GM23248 (cell line): ENCODE measurements around the gene FBN1. TPM values are rescaled to one million over a fixed set of nuclear protein-coding genes. Genes with fewer than 3 reads are reported as not detected.

Experiments used
- DNase-seq: peaks from one replicate; pipeline ENCODE4 v3.0.0-alpha.2; 2015
- H2AFZ ChIP-seq: fragments of 200-600 bp; sonication (generic); 2 replicates; pipeline ENCODE4 v1.6.1; 2016; ENCODE audit warnings: antibody characterized with exemption
- H3F3A ChIP-seq: fragments of 200-600 bp; sonication (generic); 2 replicates; pipeline ENCODE4 v1.6.1; 2016; ENCODE audit warnings: mild to moderate bottlenecking, antibody characterized with exemption, mixed run types; ENCODE audit not compliant: insufficient read depth
- H3K27ac ChIP-seq: fragments of 200-600 bp; sonication (generic); 2 replicates; pipeline ENCODE4 v1.5.1; 2016; ENCODE audit warnings: mild to moderate bottlenecking
- H3K27me3 ChIP-seq: fragments of 200-600 bp; sonication (generic); replicated peaks from 2 replicates; pipeline ENCODE4 v1.6.1; 2016; ENCODE audit warnings: mild to moderate bottlenecking; ENCODE audit not compliant: insufficient read depth
- H3K36me3 ChIP-seq: fragments of 200-600 bp; sonication (generic); 2 replicates; pipeline ENCODE4 v1.6.1; 2016; ENCODE audit warnings: low read depth, mild to moderate bottlenecking
- H3K4me1 ChIP-seq: fragments of 200-600 bp; sonication (generic); 2 replicates; pipeline ENCODE4 v1.6.1; 2016; ENCODE audit warnings: mild to moderate bottlenecking; ENCODE audit not compliant: insufficient read depth
- H3K4me2 ChIP-seq: fragments of 200-600 bp; sonication (generic); one replicate; pipeline ENCODE4 v1.6.1; 2016; ENCODE audit warnings: mild to moderate bottlenecking; ENCODE audit not compliant: unreplicated experiment
- H3K4me3 ChIP-seq: fragments of 200-600 bp; sonication (generic); 2 replicates; pipeline ENCODE4 v1.5.1; 2016; ENCODE audit warnings: mild to moderate bottlenecking
- H3K79me2 ChIP-seq: fragments of 200-600 bp; sonication (generic); 2 replicates; pipeline ENCODE4 v1.6.1; 2016; ENCODE audit warnings: mild to moderate bottlenecking; ENCODE audit not compliant: insufficient read depth
- H3K9ac ChIP-seq: fragments of 200-600 bp; sonication (generic); 2 replicates; pipeline ENCODE4 v1.6.1; 2016; ENCODE audit warnings: mild to moderate bottlenecking
- H3K9me2 ChIP-seq: fragments of 200-600 bp; sonication (generic); 2 replicates; pipeline ENCODE4 v1.6.1; 2016; ENCODE audit warnings: mixed run types, mild to moderate bottlenecking, moderate library complexity; ENCODE audit not compliant: insufficient read depth
- H3K9me3 ChIP-seq: fragments of 200-600 bp; sonication (generic); one replicate; pipeline ENCODE4 v1.6.1; 2017; ENCODE audit warnings: low read depth
- H4K20me1 ChIP-seq: fragments of 200-600 bp; sonication (generic); 2 replicates; pipeline ENCODE4 v1.6.0; 2016; ENCODE audit not compliant: insufficient read depth
- EZH2 ChIP-seq: fragments of 200-600 bp; sonication (generic); IDR thresholded peaks from 2 replicates; pipeline ENCODE4 v1.6.1; 2018; ENCODE audit warnings: antibody characterized with exemption, mild to moderate bottlenecking; ENCODE audit not compliant: insufficient read depth, poor library complexity, severe bottlenecking
- EZH2phosphoT487 ChIP-seq: fragments of 200-600 bp; sonication (generic); IDR thresholded peaks from 2 replicates; pipeline ENCODE4 v1.6.1; 2018; ENCODE audit warnings: antibody characterized with exemption, moderate library complexity, mild to moderate bottlenecking, low read depth; ENCODE audit not compliant: insufficient read depth
- WGBS, 2 experiments: methylation state at CpG; one replicate each; pipeline ENCODE4 v1.1.6; 2015 to 2017; ENCODE audit warnings: low lambda C conversion rate in 2 of 2, low coverage in 1 of 2; ENCODE audit errors: missing lambda C conversion rate in 2 of 2; 5-methylcytosine and 5-hydroxymethylcytosine counted together
- in situ Hi-C: fragments of 300-500 bp; cut with MboI; formaldehyde crosslinking; loops from 2 replicates; pipeline ENCODE4 v1.15.0; 2020
- polyA plus RNA-seq: library from polyadenylated mRNA; unstranded; fragments of >200 nt; fragmentation: Nextera tagmentation; extraction: Ambion mirVana; gene quantifications from 2 replicates; pipeline ENCODE4 v1.2.1, GENCODE V29; 2016
- total RNA-seq: library from RNA; depleted of rRNA; stranded (reverse); fragments of >200 nt; shearing (Covaris generic); gene quantifications from 2 replicates; pipeline ENCODE4 v1.2.3, GENCODE V29; 2014

The FBN1 gene
- total and polyA plus RNA-seq, 2 experiments from 2014 or later, result 374 to 1,478 TPM

- DNase-seq, result no peak
- H4K20me1 ChIP-seq, result no peaks in the 10 kb centered on the region
- TF ChIP-seq EZH2phosphoT487 (no peak), EZH2 (no peak)
- H3K79me2 ChIP-seq, result no peaks in the 10 kb centered on the region
- 53 to 54% methylated on average over 2 of the region's 2 CpGs for WGBS, 2 experiments
- H3F3A ChIP-seq, result peaks cover 49% of the 10 kb centered on the region
- no peak overlapping the region for H3K4me2 ChIP-seq
- no peak overlapping the region for H3K9ac ChIP-seq
- H3K36me3 ChIP-seq, result no peaks in the 10 kb centered on the region
- no peak overlapping the region for H3K4me3 ChIP-seq
- in situ Hi-C loops, result no loop called here
- no peaks in the 10 kb centered on the region for H3K27me3 ChIP-seq
- H3K9me3 ChIP-seq, result no peaks in the 10 kb centered on the region
- no peaks in the 10 kb centered on the region; the same call in 1 of the 2 replicates for H3K9me2 ChIP-seq
- no peak overlapping the region for H3K27ac ChIP-seq
- H3K4me1 ChIP-seq, result peaks cover 41% of the 10 kb centered on the region
- H2AFZ ChIP-seq, result no peak overlapping the region
Measured at GRCh38 chr15:48383031-48383430, 262.5 kb downstream of the FBN1 start.

GRCh38 chr15:48381861-48382260, 263.6 kb downstream of the FBN1 start:
- Histone ChIP-seq H3K9me2 (no peaks in the 10 kb centered on the region; the same call in 1 of the 2 replicates), H3F3A (peaks cover 37% of the 10 kb centered on the region), H3K79me2 (no peaks in the 10 kb centered on the region), H3K4me1 (peaks cover 31% of the 10 kb centered on the region), H4K20me1 (no peaks in the 10 kb centered on the region), H3K27ac (no peak overlapping the region), H3K4me2 (no peak overlapping the region), H2AFZ (no peak overlapping the region), H3K36me3 (no peaks in the 10 kb centered on the region), H3K9me3 (no peaks in the 10 kb centered on the region), H3K27me3 (no peaks in the 10 kb centered on the region), H3K9ac (no peak overlapping the region), H3K4me3 (no peak overlapping the region)
- TF ChIP-seq EZH2 (no peak), EZH2phosphoT487 (no peak)
- DNase-seq, result no peak
- in situ Hi-C loops, result no loop called here
- 77 to 81% methylated on average over 4 of the region's 4 CpGs for WGBS, 2 experiments

- H3K27ac ChIP-seq, result no peak overlapping the region
- TF ChIP-seq EZH2, result no peak
- TF ChIP-seq EZH2phosphoT487, result no peak
- no peaks in the 10 kb centered on the region; the same call in 1 of the 2 replicates for H3K9me2 ChIP-seq
- in situ Hi-C loops, result no loop called here
- H3K27me3 ChIP-seq, result no peaks in the 10 kb centered on the region
- H4K20me1 ChIP-seq, result no peaks in the 10 kb centered on the region
- no peaks in the 10 kb centered on the region for H3K79me2 ChIP-seq
- H3F3A ChIP-seq, result peaks cover 27% of the 10 kb centered on the region
- H3K4me1 ChIP-seq, result peaks cover 21% of the 10 kb centered on the region
- WGBS, 2 experiments, result 96 to 97% methylated on average over 4 of the region's 4 CpGs
- H3K4me3 ChIP-seq, result no peak overlapping the region
- H3K9ac ChIP-seq, result no peak overlapping the region
- no peaks in the 10 kb centered on the region for H3K9me3 ChIP-seq
- no peak overlapping the region for H3K4me2 ChIP-seq
- DNase-seq, result no peak
- H3K36me3 ChIP-seq, result no peaks in the 10 kb centered on the region
- H2AFZ ChIP-seq, result no peak overlapping the region
Measured at GRCh38 chr15:48380198-48380597, 265.3 kb downstream of the FBN1 start.

GRCh38 chr15:48375767-48376166, 269.7 kb downstream of the FBN1 start:
- peaks cover 40% of the 10 kb centered on the region for H3K4me1 ChIP-seq
- TF ChIP-seq EZH2phosphoT487 (no peak), EZH2 (no peak)
- no peak overlapping the region for H2AFZ ChIP-seq
- no peak overlapping the region for H3K4me2 ChIP-seq
- peak overlapping the region; percentile 95 for H3K27ac ChIP-seq
- no peaks in the 10 kb centered on the region for H3K79me2 ChIP-seq
- H4K20me1 ChIP-seq, result no peaks in the 10 kb centered on the region
- no peak for DNase-seq
- no peaks in the 10 kb centered on the region for H3K9me3 ChIP-seq
- 93 to 97% methylated on average over 2 of the region's 2 CpGs for WGBS, 2 experiments
- no peak overlapping the region for H3K4me3 ChIP-seq
- no peak overlapping the region for H3K9ac ChIP-seq
- in situ Hi-C loops, result no loop called here
- peaks cover 45% of the 10 kb centered on the region for H3F3A ChIP-seq
- no peaks in the 10 kb centered on the region for H3K36me3 ChIP-seq
- H3K9me2 ChIP-seq, result no peaks in the 10 kb centered on the region
- H3K27me3 ChIP-seq, result no peaks in the 10 kb centered on the region

GRCh38 chr15:48374472-48374871, 271.0 kb downstream of the FBN1 start:
- H2AFZ ChIP-seq, result peak overlapping the region; percentile 53; the same call in 1 of the 2 replicates
- H3K36me3 ChIP-seq, result no peaks in the 10 kb centered on the region
- WGBS, 2 experiments, result 75 to 77% methylated on average over 3 of the region's 3 CpGs
- no peaks in the 10 kb centered on the region for H3K79me2 ChIP-seq
- H3K9ac ChIP-seq, result peak overlapping the region; percentile 66
- H3K27me3 ChIP-seq, result no peaks in the 10 kb centered on the region
- H3F3A ChIP-seq, result peaks cover 46% of the 10 kb centered on the region
- no peaks in the 10 kb centered on the region for H4K20me1 ChIP-seq
- peak overlapping the region; percentile 48 for H3K4me2 ChIP-seq
- H3K4me1 ChIP-seq, result peaks cover 53% of the 10 kb centered on the region
- no peak for DNase-seq
- H3K4me3 ChIP-seq, result peak overlapping the region; percentile 25
- no peaks in the 10 kb centered on the region for H3K9me2 ChIP-seq
- peak overlapping the region; percentile 95 for H3K27ac ChIP-seq
- no peaks in the 10 kb centered on the region for H3K9me3 ChIP-seq
- in situ Hi-C loops, result loop anchor here (25.0 kb wide), 1 partner anchor 263 kb away; the partner anchor contains the start of gene FBN1
- TF ChIP-seq EZH2phosphoT487 (no peak), EZH2 (no peak)
